AG08395 (cell line): Measurements from ENCODE around the gene ERN1.
"Not testable (repeated sequence)": the region's sequence is repeated elsewhere in the genome, so short reads cannot be mapped to it uniquely, and the experiment has no call there.

ENCODE experiments used
- DNase-seq: peaks from one replicate; pipeline ENCODE4 v3.0.0; 2012; ENCODE audit warnings: mixed read lengths, low spot score

ERN1 gene

GRCh38 chr17:64134216-64134970 is 4.4 kb upstream of the ERN1 start:
- DNase-seq: no peak

GRCh38 chr17:64133546-64134215 is 3.7 kb upstream of the ERN1 start:
- DNase-seq: peak; percentile 68

- no peak for DNase-seq
Measured at GRCh38 chr17:64131606-64132270, 1.8 kb upstream of the ERN1 start.

- DNase-seq: peak; percentile 45
Measured at GRCh38 chr17:64130559-64131001, 636 bp upstream of the ERN1 start.

- no peak for DNase-seq
Measured at GRCh38 chr17:64129515-64129764, 504 bp downstream of the ERN1 start.

GRCh38 chr17:64128787-64129514 is 993 bp downstream of the ERN1 start:
- DNase-seq: peak; percentile 34

- DNase-seq: no peak
Measured at GRCh38 chr17:64126918-64127317, 3.0 kb downstream of the ERN1 start.

GRCh38 chr17:64125937-64126336 is 4.0 kb downstream of the ERN1 start:
- no peak for DNase-seq

- DNase-seq: no peak
Measured at GRCh38 chr17:64124609-64125008, 5.3 kb downstream of the ERN1 start.

GRCh38 chr17:64123114-64123513 is 6.8 kb downstream of the ERN1 start:
- no peak for DNase-seq

- DNase-seq: not testable (repeated sequence)
Measured at GRCh38 chr17:64120972-64121786, 8.8 kb downstream of the ERN1 start.

GRCh38 chr17:64120159-64120810 is 9.7 kb downstream of the ERN1 start:
- DNase-seq: no peak

- no peak for DNase-seq
Measured at GRCh38 chr17:64117981-64118979, 11.7 kb downstream of the ERN1 start.

GRCh38 chr17:64115822-64116534 is 14.0 kb downstream of the ERN1 start:
- peak; percentile 68 for DNase-seq

GRCh38 chr17:64115043-64115698 is 14.8 kb downstream of the ERN1 start:
- DNase-seq: no peak

GRCh38 chr17:64113006-64113405 is 16.9 kb downstream of the ERN1 start:
- DNase-seq: no peak

- no peak for DNase-seq
Measured at GRCh38 chr17:64111831-64112230, 18.1 kb downstream of the ERN1 start.

- no peak for DNase-seq
Measured at GRCh38 chr17:64110379-64111152, 19.4 kb downstream of the ERN1 start.
